ENCODE measurements around the gene NOL6. TPM values are rescaled to one million over a fixed set of nuclear protein-coding genes. Genes with fewer than 3 reads are reported as not detected.
"Not testable (repeated sequence)": the region's sequence is repeated elsewhere in the genome, so short reads cannot be mapped to it uniquely, and the experiment has no call there.

NOL6 gene
- total RNA-seq, 1 donor from 2014 or later: 28.2 TPM

- DNase-seq (ENCODE audit: low read depth, low spot score): no peak
Measured at GRCh38 chr9:33472881-33473615, 676 bp downstream of the NOL6 start.

DNA sequence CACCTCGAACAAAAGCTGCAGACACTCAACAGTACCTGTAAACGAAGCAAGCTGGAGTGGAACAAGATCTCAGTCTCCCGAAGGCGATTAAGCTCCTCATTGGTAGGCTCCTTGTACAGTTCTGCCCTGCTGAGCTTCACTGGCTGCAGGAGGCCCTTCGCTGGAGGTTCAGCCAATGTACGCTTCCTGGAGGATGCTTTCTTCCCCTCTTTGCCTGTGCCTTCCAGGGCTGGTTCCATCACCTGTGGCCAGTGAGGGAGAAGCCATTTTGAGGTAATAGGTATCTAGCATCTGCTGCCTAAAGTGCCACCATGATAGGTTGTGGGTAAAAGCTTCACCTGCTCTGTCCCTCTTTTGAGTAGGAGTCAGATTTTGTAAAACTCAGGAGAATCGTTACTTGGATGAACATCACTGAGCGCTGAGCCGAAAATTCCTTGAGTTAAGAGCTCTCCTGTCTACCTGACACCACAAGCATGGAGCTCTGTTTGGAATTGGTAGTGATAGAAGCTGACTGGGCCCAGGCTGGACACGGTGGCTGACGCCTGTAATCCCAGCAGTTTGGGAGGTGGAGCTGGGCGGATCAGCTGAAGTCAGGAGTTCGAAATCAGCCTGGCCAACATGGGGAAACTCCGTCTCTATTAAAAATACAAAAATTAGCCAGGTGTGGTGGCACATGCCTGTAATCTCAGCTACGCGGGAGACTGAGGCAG, 1.4 kb downstream of the NOL6 start:
- no peak for DNase-seq (ENCODE audit: low read depth, low spot score)

DNA sequence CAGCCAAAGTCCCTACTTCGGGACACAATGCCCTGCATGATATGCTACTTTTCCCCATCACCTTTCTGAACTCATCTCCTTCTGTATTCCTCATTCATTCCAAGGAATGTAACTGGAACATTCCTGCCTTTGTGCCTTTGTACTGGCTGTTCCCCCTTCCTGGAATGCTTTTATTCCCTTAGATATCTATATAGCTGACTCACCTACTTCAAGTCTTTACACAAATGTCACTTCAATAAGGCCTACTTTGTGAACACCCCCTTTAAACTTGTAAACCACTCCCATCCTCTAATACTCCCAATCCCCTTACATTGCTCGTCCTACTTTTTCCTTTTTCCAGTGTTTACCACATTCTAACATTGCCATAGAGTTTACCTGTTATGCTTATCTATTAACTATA, 2.4 kb downstream of the NOL6 start:
- no peak for DNase-seq (ENCODE audit: low read depth, low spot score)

- no peak for DNase-seq (ENCODE audit: low read depth, low spot score)
Measured at GRCh38 chr9:33469891-33470290, 3.8 kb downstream of the NOL6 start.

DNA sequence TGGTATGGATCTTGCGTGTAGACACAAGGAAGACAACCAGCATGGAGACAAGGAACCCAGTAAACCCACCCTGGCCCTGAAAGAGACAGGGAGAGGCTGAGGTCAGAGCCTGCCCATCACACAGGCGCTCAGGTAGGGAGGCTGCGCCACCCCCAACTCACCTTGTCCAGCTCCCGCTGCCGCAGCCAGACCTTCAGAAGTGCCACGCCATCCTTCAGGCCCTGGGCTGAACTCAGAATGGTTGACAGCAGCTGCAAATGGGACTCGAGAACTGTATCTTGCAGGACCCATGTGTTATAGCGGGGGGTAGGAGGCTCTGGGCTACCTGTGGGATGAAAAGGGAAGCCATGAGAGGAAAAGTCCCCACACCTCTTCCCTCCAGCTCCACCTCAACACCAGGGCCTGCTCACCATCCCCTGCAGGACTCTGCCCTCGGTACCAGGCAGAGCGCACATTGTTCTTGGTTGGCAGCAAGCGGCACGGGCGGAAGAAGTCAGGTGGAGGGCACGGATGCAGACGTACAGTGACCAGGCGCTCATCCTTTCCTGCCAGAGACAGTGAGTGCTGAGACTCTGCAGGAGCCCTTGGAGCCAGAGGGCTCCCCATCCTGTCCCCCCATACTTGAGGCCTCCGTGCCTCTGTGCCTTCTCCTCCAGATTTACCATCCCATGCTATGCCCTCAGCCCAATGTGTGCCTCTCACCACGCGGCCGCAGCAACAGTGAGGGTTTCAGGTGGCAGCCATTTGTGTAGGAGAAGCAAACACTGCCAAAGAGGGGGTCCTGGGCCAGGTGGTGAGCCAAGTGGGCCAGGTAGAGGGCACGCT, 4.7 kb downstream of the NOL6 start:
- no peak for DNase-seq (ENCODE audit: low read depth, low spot score)

- DNase-seq (ENCODE audit: low read depth, low spot score): no peak
Measured at GRCh38 chr9:33468215-33468730, 5.5 kb downstream of the NOL6 start.

DNA sequence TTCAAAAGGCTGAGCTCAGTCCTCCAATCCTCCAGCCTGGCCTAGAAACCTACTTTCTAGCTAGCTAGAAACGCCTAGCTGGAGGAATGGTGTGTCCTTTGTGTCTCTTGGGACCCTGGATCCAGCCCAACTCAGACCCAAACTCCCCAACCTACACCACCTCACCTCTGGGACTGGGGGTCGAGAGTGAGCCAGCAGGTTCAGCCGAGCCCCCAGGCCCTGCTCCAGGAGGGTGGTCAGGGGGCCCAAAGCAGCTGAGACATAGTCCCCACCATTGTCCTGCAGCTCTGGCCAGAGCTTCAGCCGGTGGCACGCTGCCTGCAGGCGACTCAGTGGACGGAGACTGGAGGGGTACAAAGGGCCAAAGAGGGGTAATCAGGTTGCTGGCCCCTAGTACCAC, 6.2 kb downstream of the NOL6 start:
- no peak for DNase-seq (ENCODE audit: low read depth, low spot score)

DNA sequence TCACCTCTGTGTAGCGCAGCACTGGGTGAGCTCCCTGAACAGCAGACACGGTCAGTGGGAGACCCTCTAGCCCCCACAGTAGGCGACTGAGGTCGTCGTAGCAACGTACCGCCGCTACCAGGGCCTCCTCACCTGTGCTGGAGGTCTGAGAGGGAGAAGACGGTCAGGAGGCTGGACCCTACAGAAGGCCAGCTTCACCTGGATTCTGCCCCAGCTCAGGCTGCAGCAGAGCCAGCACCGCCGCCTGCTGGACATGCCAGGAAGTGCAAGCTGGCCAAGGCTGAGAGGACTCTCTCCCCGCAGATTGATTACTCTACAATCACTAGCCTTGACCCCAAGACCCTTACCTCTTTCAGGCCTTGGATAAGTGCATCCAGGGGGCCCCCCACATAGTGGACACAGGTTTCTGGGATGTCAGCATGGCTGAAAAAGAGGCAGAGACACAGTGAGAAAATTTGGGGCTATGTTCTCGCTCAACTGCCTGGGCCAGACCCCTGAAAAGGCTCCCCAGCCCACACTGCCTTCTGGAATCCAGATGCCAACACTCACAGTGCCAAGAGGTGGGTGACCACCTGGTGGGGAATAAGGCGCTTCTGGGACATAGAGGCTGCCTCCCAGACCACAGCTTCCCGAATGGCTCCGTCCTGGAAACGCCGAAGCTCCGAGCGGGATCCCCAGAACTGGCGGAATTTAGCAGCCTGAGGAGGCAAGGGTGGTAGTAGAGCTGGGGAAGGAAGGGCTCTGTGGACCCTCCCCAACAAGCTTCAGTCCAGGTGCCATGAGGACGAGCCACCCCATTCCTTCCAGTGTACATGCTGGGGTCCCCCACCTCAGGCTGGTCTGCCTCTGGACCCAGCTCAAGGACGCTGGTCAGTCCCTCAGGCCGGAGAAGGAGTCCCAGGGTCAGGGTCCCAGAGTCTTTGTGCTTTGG, 6.9 kb downstream of the NOL6 start:
- no peak for DNase-seq (ENCODE audit: low read depth, low spot score)

- no peak for DNase-seq (ENCODE audit: low read depth, low spot score)
Measured at GRCh38 chr9:33465596-33466564, 7.8 kb downstream of the NOL6 start.

- no peak for DNase-seq (ENCODE audit: low read depth, low spot score)
Measured at GRCh38 chr9:33465096-33465495, 8.6 kb downstream of the NOL6 start.

DNA sequence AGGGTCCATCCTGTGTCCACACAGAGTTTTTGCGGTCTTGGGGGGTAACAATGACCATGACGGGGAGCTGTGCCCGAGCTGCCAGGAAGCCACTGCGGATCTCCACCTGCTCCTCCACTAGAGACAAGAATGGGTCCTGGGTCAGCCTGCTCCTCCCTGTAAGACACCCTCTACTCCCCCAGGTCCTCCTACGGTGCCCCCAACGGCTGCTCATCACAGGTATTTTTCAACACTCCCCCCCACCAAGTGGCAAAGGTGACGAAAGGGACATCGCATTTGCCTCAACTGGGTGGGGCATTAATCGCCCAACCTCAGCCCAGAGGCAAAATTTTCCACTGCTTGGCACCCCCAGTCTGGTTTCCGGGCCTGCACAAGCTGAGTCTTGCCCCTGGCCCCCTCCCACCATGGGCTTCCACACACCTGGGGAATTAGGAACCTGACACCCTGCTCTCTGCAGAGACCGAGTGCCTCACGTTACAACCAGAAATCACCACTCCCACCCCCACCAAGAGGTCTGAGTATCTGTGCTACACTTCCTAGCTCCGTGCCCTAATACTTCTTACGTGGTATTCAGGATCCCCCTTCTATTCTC, 9.6 kb downstream of the NOL6 start:
- DNase-seq (ENCODE audit: low read depth, low spot score): no peak

GRCh38 chr9:33463151-33463550, 10.6 kb downstream of the NOL6 start:
- no peak for DNase-seq (ENCODE audit: low read depth, low spot score)

DNA sequence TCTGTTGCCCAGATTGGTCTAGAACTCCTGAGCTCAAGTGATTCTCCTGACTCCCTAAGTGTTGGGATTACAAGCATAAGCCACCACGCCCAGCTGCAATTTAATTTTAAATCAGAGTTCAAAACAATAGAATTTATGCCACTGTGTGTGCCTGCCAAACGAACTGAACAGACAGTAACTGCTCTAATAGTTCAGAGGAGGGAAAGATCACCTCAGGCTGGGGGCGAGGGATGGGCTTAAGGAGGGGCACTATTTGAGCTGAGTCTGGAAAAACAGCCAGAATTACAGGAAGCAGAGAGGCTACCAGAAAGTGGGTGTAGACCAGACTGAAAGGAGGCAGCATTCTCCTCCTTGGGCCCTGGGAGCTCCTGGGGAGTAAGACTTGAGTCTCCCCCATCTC, 12.2 kb downstream of the NOL6 start:
- DNase-seq (ENCODE audit: low read depth, low spot score): no peak

- DNase-seq (ENCODE audit: low read depth, low spot score): no peak
Measured at GRCh38 chr9:33460854-33461253, 12.9 kb downstream of the NOL6 start.

DNA sequence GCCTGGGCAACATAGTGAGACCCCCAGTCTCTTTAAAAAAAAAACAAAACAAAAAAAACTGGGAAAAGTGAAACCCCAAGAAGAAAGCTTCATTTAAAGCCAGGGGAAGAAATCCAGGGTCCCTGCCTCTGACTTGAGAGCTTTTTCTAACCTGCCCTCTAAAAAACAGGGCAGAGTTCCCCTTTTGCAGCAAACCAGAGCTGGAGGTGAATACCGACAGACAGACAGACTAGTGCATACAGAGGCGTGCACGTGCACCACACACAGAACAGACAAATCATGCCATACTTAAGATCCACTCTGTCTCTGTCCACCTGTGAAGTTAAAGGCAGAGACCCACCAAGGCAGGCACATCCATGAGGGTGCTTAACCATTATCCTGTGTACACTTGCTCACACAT, 14.6 kb downstream of the NOL6 start:
- no peak for DNase-seq (ENCODE audit: low read depth, low spot score)

DNA sequence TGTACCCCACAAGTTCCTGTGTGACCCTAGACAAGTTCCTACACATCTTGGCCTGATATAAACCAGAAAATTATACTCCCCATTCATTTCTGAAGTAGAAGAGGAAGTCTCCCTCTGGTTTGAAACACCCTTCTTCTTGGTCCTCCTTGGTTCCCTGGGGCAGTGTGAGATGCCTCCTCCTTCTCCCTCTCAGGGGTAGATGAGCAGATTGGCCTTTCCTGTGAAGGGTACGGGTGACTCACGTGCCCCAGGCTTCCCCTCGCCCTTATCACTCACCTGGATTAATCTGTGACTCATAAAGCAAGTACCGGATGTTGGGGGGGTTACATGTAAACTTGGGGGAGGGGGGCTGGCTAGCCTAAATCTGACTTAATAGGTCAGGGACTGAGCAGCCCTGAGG, 15.3 kb downstream of the NOL6 start:
- DNase-seq (ENCODE audit: low read depth, low spot score): no peak

GRCh38 chr9:33455945-33456344, 17.8 kb downstream of the NOL6 start:
- DNase-seq (ENCODE audit: low read depth, low spot score): no peak

DNA sequence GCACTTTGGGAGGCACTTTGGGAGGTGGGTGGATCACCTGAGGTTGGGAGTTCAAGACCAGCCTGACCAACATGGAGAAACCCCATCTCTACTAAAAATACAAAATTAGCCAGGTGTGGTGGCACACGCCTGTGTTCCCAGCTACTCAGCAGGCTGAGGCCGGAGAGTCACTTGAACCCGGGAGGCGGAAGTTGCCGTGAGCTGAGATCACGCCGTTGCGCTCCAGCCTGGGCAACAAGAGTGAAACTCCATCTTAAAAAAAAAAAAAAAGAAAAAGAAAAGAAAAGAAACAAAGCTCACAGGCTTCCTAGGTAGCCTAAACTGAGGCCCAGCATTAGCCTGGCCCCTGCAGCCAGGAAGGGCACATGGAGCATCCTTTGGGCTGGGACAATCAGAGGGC, 18.3 kb downstream of the NOL6 start:
- not testable (repeated sequence) for DNase-seq (ENCODE audit: low read depth, low spot score)

DNA sequence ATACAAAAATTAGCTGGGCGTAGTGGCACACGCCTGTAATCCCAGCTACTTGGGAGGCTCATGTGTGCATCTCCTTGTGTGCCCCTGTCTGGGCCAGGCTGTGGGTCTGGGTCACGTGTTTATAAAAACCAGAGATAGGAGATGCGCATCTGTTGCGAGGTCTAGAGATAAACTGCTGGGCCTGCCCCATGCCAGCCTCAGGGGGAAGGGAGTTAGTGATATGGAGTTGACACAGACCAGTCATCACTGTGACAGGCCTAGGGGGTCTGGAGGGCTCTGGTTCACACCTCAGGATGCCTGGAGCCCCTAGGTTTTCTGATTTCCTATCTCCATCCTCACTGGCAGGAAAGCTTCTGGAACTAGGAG, 19.1 kb downstream of the NOL6 start:
- DNase-seq (ENCODE audit: low read depth, low spot score): not testable (repeated sequence)

All from pulmonary artery endothelial cell (primary cell).